Hematopoietic multipotent progenitor cell treated with erythropoietin and hydrocortisone succinate and interleukin-3 and kit ligand, for 4 days (in vitro differentiated cells): ENCODE results near the gene SUCLG2.
"Not testable (repeated sequence)": the region's sequence is repeated elsewhere in the genome, so short reads cannot be mapped to it uniquely, and the experiment has no call there.

Source experiments
- DNase-seq: peaks from one replicate; pipeline ENCODE4 v3.0.0-alpha.2; 2015

The SUCLG2 gene

GRCh38 chr3:67557848-67558355, 96.5 kb downstream of the SUCLG2 start:
- DNase-seq, result no peak

- no peak for DNase-seq
These were observed 102.9 kb downstream of the SUCLG2 start for GRCh38 chr3:67551361-67552016.

- DNase-seq, result no peak
These were observed 103.9 kb downstream of the SUCLG2 start for GRCh38 chr3:67550541-67550940.

- DNase-seq, result not testable (repeated sequence)
These were observed 111.7 kb downstream of the SUCLG2 start for GRCh38 chr3:67542502-67543250.

DNA sequence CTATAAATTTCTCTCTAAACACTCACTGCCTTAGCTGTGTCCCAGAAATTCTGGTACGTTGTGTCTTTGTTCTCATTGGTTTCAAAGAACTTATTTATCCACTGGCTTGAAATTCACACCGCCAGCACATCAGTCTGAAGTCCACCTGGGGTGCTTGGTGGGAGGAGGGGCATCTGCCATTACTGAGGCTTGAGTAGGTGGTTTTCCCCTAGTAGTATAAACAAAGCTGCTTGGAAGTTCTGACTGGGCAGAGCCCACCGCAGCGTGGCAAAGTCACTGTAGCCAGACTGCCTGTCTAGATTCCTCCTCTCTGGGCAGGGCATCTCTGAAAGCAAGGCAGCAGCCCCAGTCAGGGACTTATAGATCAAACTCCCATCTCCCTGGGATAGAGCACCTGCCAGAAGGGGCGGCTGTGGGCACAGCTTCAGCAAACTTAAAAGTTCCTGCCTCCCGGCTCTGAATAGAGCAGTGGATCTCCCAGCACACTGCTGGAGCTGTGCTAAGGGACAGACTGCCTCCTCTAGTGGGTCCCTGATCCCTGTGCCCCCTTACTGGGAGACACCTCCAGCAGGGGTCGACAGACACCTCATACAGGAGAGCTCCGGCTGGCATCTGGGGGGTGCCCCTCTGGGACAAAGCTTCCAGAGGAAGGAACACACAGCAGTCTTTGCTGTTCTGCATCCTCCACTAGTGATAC, 114.1 kb downstream of the SUCLG2 start:
- DNase-seq, result no peak

GRCh38 chr3:67537203-67537602, 117.2 kb downstream of the SUCLG2 start:
- DNase-seq, result not testable (repeated sequence)

GRCh38 chr3:67535006-67535405, 119.4 kb downstream of the SUCLG2 start:
- DNase-seq, result no peak

DNA sequence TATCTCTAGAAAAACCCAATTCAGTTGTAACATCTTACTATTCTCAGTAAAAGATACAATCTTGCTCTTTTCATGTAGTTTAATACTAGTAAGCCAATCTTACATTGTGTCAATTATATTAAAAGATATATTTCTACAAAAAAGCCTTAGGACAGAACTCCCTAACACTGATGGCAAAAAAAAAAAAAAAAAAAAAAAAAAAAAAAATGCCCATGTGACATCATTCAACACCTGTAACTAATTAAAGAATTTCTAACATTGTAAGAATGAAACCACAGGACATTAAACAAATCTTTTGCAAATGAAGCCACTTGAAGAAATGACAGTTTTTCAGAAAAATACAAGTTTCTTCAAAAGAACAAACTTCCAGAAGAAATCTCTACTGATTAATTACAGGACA, 119.8 kb downstream of the SUCLG2 start:
- DNase-seq, result no peak

- no peak for DNase-seq
These were observed 123.0 kb downstream of the SUCLG2 start for GRCh38 chr3:67531181-67532101.

GRCh38 chr3:67529915-67530314, 124.5 kb downstream of the SUCLG2 start:
- no peak for DNase-seq

GRCh38 chr3:67529337-67529736, 125.1 kb downstream of the SUCLG2 start:
- no peak for DNase-seq

GRCh38 chr3:67526246-67526645, 128.2 kb downstream of the SUCLG2 start:
- DNase-seq, result no peak

GRCh38 chr3:67524046-67524445, 130.4 kb downstream of the SUCLG2 start:
- DNase-seq, result no peak

GRCh38 chr3:67522081-67522480, 132.3 kb downstream of the SUCLG2 start:
- no peak for DNase-seq

DNA sequence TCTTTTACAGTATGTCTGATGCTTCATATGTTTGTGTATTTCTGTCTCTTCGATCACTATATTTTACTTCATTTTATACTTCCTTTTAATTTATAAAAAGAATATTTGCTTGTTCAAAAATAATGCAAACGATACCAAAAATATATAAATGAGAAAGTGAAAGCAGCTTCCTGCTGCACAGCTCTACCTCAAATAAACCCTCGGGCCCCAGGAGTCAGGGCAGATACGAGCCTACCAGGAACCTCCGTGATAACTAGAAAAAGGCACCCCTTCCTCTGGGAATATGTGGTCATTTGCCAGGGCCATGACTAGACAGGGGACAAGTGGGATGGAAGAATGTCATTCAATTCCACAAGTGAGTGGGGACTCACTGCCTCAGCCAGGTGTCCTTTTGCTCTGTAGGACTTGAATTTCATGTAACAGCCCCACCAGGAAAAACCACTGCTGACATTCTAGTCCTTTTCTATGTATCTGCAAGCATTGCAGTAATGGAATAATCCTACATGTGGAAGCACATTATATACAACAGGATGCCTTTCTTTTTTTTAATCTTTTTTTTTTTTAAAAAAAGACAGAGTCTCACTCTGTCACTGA, 133.3 kb downstream of the SUCLG2 start:
- no peak for DNase-seq

DNA sequence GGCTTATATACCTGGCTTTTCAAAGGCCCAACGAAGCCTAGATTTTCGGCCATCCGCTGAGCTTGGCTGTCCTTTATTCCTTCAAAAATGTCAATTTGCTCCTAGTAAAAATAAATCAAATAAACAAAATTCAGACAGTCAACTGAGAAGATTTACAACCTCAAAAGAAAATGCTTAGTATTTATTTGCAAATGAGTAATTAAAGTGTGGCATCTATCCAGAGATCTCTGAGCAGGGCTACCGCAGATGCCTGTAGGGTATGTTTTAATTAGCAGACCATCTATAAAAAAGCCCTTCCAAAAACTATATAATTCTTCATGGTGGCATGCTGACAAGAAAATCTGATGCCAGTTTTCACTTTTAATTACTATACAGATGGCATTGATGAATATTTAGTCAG, 136.2 kb downstream of the SUCLG2 start:
- DNase-seq, result no peak

DNA sequence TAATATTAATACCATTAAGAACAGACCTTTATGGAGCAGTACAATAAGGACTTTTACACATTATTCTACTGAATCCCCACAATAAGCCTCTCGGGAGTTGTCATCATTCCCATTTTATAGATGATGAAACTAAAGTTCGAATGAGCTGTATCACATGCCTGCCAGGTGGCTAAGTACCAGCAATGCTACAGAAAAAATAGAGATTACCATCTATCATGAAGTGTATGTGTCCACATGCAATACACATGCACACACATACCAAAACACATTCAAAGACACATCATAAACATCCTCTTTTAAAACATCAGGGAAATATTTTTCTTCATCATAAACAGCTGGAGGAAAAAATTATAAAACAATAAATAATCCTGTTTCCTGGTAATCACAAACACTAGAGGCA, 136.6 kb downstream of the SUCLG2 start:
- no peak for DNase-seq

DNA sequence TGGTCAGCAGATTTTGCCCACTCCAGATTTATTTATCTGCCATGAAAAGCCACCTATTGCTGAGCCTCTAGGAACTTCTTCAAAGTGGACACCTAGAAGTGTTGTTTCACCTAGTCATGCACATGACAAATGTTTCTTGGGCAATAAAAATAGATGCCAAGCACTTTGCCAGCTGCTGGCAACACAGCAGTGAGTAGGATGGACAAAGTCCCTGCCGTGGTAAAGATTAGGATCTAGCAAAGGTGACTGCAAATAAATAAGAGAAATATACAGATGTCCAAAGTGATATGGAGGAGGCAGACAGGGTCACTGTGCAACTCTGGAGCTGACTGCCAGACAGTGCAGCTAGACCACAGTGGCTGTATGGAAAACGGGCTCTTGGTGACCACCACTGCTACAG, 137.9 kb downstream of the SUCLG2 start:
- DNase-seq, result no peak

GRCh38 chr3:67515778-67516177, 138.6 kb downstream of the SUCLG2 start:
- DNase-seq, result no peak

DNA sequence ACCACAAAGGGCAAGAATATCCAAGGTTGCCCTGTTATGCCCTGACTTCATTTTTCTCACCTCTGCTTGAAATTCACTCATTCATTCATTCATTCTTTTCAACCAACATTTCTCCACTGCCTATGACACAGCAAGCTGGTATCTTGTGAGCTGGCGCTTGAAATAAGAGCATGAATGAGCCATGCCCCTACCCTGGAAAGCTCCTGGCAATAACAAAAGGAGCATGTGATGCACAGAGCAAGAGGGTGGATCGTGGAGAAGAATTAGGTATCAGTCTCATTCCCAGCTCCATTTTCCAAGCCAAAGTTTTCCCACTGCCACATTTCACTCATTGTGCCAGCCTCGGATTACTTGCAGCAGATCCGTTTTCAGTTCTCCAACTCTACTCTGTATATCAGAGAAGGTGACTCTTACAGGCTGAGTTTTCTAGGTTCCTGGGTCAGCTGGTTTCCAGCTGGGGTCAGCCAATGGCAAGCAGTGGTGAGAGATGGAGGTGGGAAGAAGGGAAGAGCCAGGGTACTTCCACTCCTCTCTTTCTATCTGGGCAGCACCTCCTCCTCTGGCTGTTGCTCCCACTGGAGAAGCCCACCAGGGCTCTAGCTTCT, 144.8 kb downstream of the SUCLG2 start:
- DNase-seq, result no peak

GRCh38 chr3:67507584-67507983, 146.8 kb downstream of the SUCLG2 start:
- no peak for DNase-seq

DNA sequence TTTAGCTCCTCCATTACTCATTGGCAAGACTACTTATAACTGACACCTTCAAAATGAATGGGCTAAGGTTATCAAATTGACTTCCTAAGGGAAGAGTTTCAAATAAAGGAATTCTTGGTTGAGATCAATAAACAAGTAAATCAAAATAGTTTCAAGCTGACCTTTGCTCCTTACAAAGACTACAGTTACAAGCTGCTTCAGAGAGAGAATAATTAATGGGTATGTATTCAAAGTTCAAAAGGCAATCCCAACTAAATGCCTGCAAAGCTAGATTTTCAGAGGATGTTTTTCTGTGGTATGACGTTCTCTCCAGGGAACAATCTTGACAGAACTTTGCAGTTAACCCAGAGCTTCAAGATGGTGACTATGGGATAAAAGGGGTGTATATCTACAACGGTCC, 153.7 kb downstream of the SUCLG2 start:
- DNase-seq, result no peak
